ENCODE data around the gene SDCBP2.

- no peak for TF ChIP-seq CTCF (IDR thresholded peaks at IDR 0.05 in 4 of 5, conservative IDR thresholded peaks at IDR 0.05 in 1 of 5)
- no peak for TF ChIP-seq POLR2A (IDR thresholded peaks at IDR 0.05)
These were observed 59.7 kb downstream of the SDCBP2 start for GRCh38 chr20:1269235-1269634.
